Measurements from ENCODE around the gene SEZ6L2. TPM values are rescaled to one million over a fixed set of nuclear protein-coding genes. Genes with fewer than 3 reads are reported as not detected.

Gene SEZ6L2
- total and polyA plus RNA-seq, 2 of the 13 experiments (the other 11 are each of a cell fraction or from before 2014, with no cell fraction given) = 14.9 to 16.9 TPM

DNA sequence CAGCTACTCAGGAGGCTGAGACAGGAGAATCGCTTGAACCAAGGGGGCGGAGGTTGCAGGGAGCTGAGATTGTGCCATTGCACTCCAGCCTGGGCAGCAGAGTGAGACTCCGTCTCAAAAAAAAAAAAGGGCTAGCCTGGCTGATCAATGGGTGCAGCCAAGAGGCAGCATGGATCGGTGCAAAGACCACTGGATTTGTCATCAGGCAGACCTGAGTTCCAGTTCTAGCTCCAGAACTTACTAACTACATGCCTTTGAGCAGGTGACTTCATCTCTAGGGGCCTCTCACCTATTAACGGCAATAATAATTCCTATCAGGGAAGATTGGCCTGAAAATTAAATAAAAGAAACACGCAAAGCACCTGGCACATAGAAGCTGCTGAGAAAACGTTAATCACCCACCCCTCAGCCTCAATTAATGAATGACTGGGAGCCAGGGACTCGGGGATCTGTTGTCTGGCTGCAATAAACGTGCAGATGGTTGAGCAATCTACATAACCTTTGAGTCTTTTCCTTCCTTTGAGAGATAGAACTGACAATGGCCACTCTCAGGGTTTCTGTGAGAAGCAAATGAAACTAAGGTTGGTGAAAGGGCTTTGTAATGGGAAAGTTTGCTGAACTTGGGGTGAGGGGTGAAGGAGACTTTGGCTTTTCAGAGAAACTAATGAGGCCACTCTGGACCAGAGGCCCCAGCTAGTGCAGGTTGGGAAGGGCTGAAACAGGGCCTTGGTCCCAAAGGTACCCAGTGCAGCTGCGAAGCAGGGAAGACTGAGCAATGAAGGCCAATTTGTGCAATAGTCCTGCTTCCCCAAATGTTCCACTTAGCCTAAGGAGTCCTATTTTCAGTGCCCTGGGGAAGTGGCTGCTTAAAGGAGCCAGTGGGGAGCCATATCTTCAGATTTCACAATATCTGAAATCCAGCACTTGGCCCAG lies 7.6 kb downstream of the SEZ6L2 start (continued):
- TF ChIP-seq, protein P1, sequence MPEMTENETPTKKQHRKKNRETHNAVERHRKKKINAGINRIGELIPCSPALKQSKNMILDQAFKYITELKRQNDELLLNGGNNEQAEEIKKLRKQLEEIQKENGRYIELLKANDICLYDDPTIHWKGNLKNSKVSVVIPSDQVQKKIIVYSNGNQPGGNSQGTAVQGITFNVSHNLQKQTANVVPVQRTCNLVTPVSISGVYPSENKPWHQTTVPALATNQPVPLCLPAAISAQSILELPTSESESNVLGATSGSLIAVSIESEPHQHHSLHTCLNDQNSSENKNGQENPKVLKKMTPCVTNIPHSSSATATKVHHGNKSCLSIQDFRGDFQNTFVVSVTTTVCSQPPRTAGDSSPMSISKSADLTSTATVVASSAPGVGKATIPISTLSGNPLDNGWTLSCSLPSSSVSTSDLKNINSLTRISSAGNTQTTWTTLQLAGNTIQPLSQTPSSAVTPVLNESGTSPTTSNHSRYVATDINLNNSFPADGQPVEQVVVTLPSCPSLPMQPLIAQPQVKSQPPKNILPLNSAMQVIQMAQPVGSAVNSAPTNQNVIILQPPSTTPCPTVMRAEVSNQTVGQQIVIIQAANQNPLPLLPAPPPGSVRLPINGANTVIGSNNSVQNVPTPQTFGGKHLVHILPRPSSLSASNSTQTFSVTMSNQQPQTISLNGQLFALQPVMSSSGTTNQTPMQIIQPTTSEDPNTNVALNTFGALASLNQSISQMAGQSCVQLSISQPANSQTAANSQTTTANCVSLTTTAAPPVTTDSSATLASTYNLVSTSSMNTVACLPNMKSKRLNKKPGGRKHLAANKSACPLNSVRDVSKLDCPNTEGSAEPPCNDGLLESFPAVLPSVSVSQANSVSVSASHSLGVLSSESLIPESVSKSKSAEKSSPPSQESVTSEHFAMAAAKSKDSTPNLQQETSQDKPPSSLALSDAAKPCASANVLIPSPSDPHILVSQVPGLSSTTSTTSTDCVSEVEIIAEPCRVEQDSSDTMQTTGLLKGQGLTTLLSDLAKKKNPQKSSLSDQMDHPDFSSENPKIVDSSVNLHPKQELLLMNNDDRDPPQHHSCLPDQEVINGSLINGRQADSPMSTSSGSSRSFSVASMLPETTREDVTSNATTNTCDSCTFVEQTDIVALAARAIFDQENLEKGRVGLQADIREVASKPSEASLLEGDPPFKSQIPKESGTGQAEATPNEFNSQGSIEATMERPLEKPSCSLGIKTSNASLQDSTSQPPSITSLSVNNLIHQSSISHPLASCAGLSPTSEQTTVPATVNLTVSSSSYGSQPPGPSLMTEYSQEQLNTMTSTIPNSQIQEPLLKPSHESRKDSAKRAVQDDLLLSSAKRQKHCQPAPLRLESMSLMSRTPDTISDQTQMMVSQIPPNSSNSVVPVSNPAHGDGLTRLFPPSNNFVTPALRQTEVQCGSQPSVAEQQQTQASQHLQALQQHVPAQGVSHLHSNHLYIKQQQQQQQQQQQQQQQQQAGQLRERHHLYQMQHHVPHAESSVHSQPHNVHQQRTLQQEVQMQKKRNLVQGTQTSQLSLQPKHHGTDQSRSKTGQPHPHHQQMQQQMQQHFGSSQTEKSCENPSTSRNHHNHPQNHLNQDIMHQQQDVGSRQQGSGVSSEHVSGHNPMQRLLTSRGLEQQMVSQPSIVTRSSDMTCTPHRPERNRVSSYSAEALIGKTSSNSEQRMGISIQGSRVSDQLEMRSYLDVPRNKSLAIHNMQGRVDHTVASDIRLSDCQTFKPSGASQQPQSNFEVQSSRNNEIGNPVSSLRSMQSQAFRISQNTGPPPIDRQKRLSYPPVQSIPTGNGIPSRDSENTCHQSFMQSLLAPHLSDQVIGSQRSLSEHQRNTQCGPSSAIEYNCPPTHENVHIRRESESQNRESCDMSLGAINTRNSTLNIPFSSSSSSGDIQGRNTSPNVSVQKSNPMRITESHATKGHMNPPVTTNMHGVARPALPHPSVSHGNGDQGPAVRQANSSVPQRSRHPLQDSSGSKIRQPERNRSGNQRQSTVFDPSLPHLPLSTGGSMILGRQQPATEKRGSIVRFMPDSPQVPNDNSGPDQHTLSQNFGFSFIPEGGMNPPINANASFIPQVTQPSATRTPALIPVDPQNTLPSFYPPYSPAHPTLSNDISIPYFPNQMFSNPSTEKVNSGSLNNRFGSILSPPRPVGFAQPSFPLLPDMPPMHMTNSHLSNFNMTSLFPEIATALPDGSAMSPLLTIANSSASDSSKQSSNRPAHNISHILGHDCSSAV (CRISPR knock-in tag; IDR thresholded peaks at IDR 0.05; ENCODE audit: borderline replicate concordance) = no peak
- TF ChIP-seq ESRRA (CRISPR knock-in tag; IDR thresholded peaks at IDR 0.05; ENCODE audit: low read depth) (no peak), SMAD3 (CRISPR knock-in tag; IDR thresholded peaks at IDR 0.05) (no peak), RFXAP (CRISPR knock-in tag; IDR thresholded peaks at IDR 0.05; ENCODE audit: borderline replicate concordance) (0 out of 2 replicates have a peak, but pooled peaks have one; percentile 67), ZNF17 (CRISPR knock-in tag; IDR thresholded peaks at IDR 0.05) (no peak), KDM6A (CRISPR knock-in tag; IDR thresholded peaks at IDR 0.05; ENCODE audit: low read depth) (peak; percentile 60; the same call in 1 of the 2 replicates), NR2C2 (CRISPR knock-in tag; IDR thresholded peaks at IDR 0.05; ENCODE audit: borderline replicate concordance) (peak; percentile 61; the same call in 1 of the 2 replicates)
- TF ChIP-seq, protein P2, sequence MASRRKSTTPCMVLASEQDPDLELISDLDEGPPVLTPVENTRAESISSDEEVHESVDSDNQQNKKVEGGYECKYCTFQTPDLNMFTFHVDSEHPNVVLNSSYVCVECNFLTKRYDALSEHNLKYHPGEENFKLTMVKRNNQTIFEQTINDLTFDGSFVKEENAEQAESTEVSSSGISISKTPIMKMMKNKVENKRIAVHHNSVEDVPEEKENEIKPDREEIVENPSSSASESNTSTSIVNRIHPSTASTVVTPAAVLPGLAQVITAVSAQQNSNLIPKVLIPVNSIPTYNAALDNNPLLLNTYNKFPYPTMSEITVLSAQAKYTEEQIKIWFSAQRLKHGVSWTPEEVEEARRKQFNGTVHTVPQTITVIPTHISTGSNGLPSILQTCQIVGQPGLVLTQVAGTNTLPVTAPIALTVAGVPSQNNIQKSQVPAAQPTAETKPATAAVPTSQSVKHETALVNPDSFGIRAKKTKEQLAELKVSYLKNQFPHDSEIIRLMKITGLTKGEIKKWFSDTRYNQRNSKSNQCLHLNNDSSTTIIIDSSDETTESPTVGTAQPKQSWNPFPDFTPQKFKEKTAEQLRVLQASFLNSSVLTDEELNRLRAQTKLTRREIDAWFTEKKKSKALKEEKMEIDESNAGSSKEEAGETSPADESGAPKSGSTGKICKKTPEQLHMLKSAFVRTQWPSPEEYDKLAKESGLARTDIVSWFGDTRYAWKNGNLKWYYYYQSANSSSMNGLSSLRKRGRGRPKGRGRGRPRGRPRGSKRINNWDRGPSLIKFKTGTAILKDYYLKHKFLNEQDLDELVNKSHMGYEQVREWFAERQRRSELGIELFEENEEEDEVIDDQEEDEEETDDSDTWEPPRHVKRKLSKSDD (CRISPR knock-in tag; IDR thresholded peaks at IDR 0.05; ENCODE audit: low read depth) = no peak
- TF ChIP-seq, protein P3, sequence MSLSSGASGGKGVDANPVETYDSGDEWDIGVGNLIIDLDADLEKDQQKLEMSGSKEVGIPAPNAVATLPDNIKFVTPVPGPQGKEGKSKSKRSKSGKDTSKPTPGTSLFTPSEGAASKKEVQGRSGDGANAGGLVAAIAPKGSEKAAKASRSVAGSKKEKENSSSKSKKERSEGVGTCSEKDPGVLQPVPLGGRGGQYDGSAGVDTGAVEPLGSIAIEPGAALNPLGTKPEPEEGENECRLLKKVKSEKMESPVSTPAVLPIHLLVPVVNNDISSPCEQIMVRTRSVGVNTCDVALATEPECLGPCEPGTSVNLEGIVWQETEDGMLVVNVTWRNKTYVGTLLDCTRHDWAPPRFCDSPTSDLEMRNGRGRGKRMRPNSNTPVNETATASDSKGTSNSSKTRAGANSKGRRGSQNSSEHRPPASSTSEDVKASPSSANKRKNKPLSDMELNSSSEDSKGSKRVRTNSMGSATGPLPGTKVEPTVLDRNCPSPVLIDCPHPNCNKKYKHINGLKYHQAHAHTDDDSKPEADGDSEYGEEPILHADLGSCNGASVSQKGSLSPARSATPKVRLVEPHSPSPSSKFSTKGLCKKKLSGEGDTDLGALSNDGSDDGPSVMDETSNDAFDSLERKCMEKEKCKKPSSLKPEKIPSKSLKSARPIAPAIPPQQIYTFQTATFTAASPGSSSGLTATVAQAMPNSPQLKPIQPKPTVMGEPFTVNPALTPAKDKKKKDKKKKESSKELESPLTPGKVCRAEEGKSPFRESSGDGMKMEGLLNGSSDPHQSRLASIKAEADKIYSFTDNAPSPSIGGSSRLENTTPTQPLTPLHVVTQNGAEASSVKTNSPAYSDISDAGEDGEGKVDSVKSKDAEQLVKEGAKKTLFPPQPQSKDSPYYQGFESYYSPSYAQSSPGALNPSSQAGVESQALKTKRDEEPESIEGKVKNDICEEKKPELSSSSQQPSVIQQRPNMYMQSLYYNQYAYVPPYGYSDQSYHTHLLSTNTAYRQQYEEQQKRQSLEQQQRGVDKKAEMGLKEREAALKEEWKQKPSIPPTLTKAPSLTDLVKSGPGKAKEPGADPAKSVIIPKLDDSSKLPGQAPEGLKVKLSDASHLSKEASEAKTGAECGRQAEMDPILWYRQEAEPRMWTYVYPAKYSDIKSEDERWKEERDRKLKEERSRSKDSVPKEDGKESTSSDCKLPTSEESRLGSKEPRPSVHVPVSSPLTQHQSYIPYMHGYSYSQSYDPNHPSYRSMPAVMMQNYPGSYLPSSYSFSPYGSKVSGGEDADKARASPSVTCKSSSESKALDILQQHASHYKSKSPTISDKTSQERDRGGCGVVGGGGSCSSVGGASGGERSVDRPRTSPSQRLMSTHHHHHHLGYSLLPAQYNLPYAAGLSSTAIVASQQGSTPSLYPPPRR (CRISPR knock-in tag; IDR thresholded peaks at IDR 0.05; ENCODE audit: borderline replicate concordance) = no peak
- TF ChIP-seq, protein P4, sequence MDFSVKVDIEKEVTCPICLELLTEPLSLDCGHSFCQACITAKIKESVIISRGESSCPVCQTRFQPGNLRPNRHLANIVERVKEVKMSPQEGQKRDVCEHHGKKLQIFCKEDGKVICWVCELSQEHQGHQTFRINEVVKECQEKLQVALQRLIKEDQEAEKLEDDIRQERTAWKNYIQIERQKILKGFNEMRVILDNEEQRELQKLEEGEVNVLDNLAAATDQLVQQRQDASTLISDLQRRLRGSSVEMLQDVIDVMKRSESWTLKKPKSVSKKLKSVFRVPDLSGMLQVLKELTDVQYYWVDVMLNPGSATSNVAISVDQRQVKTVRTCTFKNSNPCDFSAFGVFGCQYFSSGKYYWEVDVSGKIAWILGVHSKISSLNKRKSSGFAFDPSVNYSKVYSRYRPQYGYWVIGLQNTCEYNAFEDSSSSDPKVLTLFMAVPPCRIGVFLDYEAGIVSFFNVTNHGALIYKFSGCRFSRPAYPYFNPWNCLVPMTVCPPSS (IDR thresholded peaks at IDR 0.05) = no peak

Measured in HepG2 (cell line).